Measurements from ENCODE around the gene ZNF76.

ZNF76 gene

DNA sequence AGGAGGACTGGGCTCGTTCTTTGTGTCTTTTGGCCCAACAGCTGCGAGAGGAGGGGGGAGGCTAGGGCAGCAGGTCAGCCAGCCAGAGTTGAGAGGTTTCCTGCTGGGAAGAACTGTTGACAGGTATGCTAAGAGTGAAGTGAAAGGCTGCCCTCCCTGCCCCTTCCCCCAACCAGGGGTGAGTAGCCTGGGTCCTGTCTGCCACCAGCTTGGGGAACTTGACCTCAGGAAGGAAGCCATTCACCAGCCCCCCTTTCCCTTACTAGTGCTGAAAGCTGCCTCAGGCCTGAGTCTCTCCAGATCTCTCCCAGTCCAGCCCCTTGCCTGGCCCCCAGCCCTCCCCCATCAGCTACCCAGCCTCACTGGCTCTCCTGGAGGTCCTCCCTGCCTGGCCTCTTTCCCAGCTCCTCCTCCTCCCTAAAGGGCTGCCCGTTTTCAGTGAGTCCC, 20.7 kb upstream of the ZNF76 start:
- no peak for DNase-seq

DNA sequence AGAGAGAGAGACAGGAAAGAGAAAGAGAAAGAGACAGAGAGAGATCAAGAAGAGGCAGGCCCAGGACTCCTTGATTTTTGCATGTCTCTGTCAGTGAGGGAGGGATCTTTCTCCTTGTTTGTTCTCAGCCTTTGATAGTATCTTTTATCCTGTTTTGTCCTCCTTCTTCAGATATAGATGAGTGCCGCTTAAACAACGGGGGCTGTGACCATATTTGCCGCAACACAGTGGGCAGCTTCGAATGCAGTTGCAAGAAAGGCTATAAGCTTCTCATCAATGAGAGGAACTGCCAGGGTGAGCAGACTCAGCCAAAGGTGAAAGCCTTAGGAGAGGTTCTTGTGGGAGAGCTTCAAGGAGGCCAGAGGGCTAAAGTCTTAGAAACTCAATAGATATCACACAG, 20.0 kb upstream of the ZNF76 start:
- DNase-seq = no peak

GRCh38 chr6:35240838-35241801, 18.4 kb upstream of the ZNF76 start:
- peak; percentile 81 for DNase-seq

- no peak for DNase-seq
Measured at GRCh38 chr6:35242486-35242885, 17.0 kb upstream of the ZNF76 start.

GRCh38 chr6:35242906-35243305, 16.6 kb upstream of the ZNF76 start:
- no peak for DNase-seq

- DNase-seq = no peak
Measured at GRCh38 chr6:35243386-35243958, 16.1 kb upstream of the ZNF76 start.

GRCh38 chr6:35244551-35244950, 15.0 kb upstream of the ZNF76 start:
- no peak for DNase-seq

DNA sequence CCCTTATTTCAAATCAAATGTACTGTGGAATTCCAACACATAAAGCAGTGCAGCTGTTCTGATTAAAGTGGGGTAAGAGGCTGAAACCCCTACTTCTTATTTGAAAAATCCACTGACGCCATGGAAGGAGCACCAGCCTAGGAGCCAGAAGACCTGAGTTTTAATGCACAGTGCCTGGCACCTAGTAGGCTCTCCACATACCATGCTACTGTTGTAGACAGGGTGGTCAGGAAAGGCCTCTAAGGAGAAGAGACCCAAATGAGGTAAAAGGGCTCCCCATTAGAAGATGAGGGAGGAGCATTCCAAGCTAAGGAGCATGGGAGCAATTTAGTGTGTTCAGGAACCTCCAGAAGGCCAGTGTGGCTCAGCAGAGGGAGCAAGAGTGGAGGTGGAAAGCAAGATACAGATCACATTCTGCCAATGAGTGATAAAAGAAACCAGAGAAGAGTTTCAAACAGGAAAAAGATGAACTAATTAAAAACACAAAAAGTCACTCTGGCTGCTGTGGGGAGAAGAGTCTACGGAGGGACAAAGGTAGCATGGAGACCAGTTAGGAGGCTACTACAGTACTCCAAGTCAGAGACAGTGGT, 11.8 kb upstream of the ZNF76 start:
- DNase-seq = no peak

- no peak for DNase-seq
Measured at GRCh38 chr6:35248300-35248699, 11.2 kb upstream of the ZNF76 start.

- DNase-seq = no peak
Measured at GRCh38 chr6:35248965-35249364, 10.6 kb upstream of the ZNF76 start.

- DNase-seq = no peak
Measured at GRCh38 chr6:35251949-35252348, 7.6 kb upstream of the ZNF76 start.

GRCh38 chr6:35253249-35253648, 6.3 kb upstream of the ZNF76 start:
- DNase-seq = no peak

- DNase-seq = no peak
Measured at GRCh38 chr6:35258336-35258735, 1.2 kb upstream of the ZNF76 start.

GRCh38 chr6:35258858-35259193, 709 bp upstream of the ZNF76 start:
- DNase-seq = peak; percentile 61

DNA sequence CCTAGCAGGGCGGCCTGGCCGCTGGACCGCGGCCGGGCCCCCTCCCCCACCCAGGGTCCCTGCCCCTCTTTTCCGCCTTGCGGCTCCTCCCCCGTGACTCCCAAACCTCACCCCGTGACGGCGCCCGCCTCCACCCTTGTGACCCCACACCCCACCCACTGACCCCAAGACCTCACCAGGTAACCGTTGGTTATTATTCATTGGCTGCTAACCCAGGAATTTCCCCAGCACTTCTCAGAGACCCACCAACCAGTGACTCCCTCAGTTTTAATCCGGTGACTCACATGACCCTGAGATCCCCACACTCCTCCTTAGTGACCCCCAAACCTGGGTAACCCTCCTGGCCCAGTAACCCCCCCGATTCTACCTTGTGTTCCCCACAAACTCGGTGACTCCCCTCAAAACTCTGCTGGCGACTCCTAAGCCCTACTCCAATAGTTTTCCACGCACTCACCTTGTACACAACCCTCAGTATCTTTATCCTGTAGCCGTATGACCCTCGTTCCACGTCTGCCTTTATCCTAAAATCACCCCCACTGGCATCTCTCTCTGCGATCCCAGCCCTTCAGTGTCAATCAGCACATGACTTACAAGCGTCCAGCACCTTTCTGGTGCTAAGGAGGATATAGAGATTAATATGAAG, 534 bp downstream of the ZNF76 start:
- DNase-seq = peak; percentile 84

DNA sequence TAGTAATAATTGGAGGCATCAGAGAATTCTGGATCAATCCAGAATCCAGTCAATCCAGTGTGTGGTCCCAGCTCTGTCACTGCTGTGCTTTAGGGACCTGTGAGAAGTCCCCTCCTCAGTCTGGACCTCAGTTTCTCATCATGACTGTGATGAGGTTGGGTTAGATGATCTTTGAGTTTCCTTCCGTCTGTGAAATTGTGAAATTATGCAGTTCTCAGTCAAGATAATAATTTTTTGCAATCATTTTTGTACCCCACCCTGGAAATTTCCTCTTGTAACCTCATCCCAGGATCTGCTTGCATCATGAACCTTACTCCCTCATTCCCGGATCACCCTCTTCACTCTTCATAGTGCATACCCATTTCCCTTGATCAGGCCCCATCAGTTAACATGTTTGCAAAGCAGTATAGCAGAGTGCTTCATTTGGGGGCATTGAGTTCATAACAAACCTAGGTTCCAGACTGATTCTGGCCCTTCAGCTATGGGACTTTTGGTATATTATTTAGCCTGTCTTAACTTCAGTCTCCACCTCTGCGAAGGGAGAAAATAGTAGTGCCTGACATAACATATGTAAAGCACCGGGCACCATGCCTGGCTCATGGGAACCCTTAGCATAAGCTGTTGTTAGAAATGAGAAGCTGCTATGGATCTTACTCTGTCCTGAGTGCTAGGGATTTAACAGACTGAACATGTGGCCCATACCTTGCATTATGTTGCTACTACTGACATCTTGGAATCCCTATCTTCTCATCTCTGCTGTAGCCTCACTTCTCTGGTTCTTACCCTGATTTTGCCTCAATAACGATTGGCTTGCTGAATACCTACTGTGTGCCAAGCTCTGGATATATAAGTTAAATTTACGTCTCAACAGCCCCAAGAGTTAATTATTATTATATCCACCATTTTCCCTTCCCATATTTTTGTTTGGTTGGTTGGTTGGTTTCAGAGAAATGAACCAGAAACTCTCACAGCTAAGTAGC, 1.3 kb downstream of the ZNF76 start:
- no peak for DNase-seq

DNA sequence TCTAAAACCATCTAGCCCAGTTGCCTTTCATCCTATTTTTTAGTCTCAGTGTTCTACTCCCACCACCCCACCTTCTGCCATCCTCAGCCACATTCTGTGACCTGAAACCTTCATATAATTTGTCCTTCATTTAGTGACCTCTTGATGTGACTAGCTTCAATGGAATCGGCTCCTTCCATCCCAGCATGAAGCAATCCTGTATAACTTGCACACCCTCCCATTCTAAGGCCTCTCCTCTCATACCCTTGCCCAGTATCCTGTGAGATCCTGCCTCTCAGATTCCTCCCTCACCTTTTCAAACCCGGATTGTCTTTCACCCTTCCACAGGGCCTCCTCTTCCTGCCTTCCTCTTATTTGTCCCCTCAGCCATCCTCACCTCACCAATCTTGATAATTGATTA, 3.1 kb downstream of the ZNF76 start:
- no peak for DNase-seq

GRCh38 chr6:35264550-35265274, 5.2 kb downstream of the ZNF76 start:
- DNase-seq = no peak

GRCh38 chr6:35265523-35265922, 6.0 kb downstream of the ZNF76 start:
- no peak for DNase-seq

- DNase-seq = no peak
Measured at GRCh38 chr6:35267446-35267845, 7.9 kb downstream of the ZNF76 start.

GRCh38 chr6:35267897-35268296, 8.4 kb downstream of the ZNF76 start:
- DNase-seq = no peak

GRCh38 chr6:35272005-35272404, 12.5 kb downstream of the ZNF76 start:
- DNase-seq = no peak

Measured in stimulated activated CD4-positive, alpha-beta T cell treated with anti-CD3 and anti-CD28 coated beads, Interleukin-15, amount 100 ng/mL, for 24 hours (primary cell).